DND-41 (cell line): Measurements from ENCODE around the gene ESR2.

Experiments used
- EZH2 ChIP-seq: IDR thresholded peaks from 3 replicates; pipeline ENCODE4 v1.6.1; 2012; ENCODE audit warnings: borderline replicate concordance, low read depth, mild to moderate bottlenecking, moderate library complexity, low read length, inconsistent platforms; ENCODE audit not compliant: severe bottlenecking
- TF ChIP-seq, protein P1 (sequence below): IDR thresholded peaks from 2 replicates; pipeline ENCODE4 v1.5.1; 2012; ENCODE audit warnings: borderline replicate concordance, low read length, moderate library complexity, mild to moderate bottlenecking; ENCODE audit not compliant: poor library complexity, severe bottlenecking; ENCODE audit errors: extremely low read depth

DNA sequence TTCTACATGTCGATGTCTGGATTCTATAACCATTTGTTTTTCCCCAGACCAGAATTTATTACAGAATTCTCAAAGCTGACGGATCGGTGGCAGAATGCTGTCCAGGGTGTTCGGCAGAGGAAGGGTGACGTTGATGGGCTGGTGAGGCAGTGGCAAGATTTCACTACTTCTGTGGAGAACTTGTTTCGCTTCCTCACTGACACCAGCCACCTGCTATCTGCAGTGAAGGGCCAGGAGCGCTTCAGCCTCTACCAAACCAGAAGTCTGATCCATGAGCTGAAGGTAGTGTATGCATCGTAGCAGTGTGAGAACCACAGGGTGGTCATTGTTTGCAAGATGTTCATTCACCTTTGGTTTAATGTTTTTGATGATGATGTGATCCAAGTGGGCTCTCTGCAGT lies 124.0 kb downstream of the ESR2 start:
- TF ChIP-seq, protein P1, sequence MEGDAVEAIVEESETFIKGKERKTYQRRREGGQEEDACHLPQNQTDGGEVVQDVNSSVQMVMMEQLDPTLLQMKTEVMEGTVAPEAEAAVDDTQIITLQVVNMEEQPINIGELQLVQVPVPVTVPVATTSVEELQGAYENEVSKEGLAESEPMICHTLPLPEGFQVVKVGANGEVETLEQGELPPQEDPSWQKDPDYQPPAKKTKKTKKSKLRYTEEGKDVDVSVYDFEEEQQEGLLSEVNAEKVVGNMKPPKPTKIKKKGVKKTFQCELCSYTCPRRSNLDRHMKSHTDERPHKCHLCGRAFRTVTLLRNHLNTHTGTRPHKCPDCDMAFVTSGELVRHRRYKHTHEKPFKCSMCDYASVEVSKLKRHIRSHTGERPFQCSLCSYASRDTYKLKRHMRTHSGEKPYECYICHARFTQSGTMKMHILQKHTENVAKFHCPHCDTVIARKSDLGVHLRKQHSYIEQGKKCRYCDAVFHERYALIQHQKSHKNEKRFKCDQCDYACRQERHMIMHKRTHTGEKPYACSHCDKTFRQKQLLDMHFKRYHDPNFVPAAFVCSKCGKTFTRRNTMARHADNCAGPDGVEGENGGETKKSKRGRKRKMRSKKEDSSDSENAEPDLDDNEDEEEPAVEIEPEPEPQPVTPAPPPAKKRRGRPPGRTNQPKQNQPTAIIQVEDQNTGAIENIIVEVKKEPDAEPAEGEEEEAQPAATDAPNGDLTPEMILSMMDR: no peak
- TF ChIP-seq EZH2: no peak
